CD4-positive, alpha-beta T cell treated with Interleukin-4 for 1 hour (primary cell): ENCODE measurements around the gene CYTH3.
"Not testable (repeated sequence)": the region's sequence is repeated elsewhere in the genome, so short reads cannot be mapped to it uniquely, and the experiment has no call there.

Experiments used
- DNase-seq, 2 donors: peaks; one replicate each; pipeline ENCODE4 v3.0.0-alpha.2; 2020 to 2022

CYTH3 gene

GRCh38 chr7:6163402-6163801 is 109.0 kb downstream of the CYTH3 start:
- DNase-seq: no peak

- DNase-seq: no peak
Observed at GRCh38 chr7:6162650-6163366, 109.6 kb downstream of the CYTH3 start.

GRCh38 chr7:6162331-6162620 is 110.1 kb downstream of the CYTH3 start:
- no peak for DNase-seq

- DNase-seq: no peak
Observed at GRCh38 chr7:6161463-6162330, 110.7 kb downstream of the CYTH3 start.

- peak in 1 of 2 donors; percentile 6 for DNase-seq
Observed at GRCh38 chr7:6160191-6160623, 112.2 kb downstream of the CYTH3 start.

- no peak for DNase-seq
Observed at GRCh38 chr7:6159524-6160031, 112.8 kb downstream of the CYTH3 start.

GRCh38 chr7:6159097-6159483 is 113.3 kb downstream of the CYTH3 start:
- no peak for DNase-seq

GRCh38 chr7:6158424-6159096 is 113.9 kb downstream of the CYTH3 start:
- no peak for DNase-seq

- no peak for DNase-seq
Observed at GRCh38 chr7:6157685-6158423, 114.6 kb downstream of the CYTH3 start.

GRCh38 chr7:6156734-6157133 is 115.7 kb downstream of the CYTH3 start:
- DNase-seq: no peak

- no peak for DNase-seq
Observed at GRCh38 chr7:6155596-6155995, 116.8 kb downstream of the CYTH3 start.

GRCh38 chr7:6154542-6155404 is 117.7 kb downstream of the CYTH3 start:
- no peak for DNase-seq

GRCh38 chr7:6153646-6154541 is 118.5 kb downstream of the CYTH3 start:
- DNase-seq: no peak

- DNase-seq: no peak
Observed at GRCh38 chr7:6151994-6152735, 120.3 kb downstream of the CYTH3 start.

- not testable (repeated sequence) for DNase-seq
Observed at GRCh38 chr7:6151527-6151926, 120.9 kb downstream of the CYTH3 start.

- DNase-seq: no peak
Observed at GRCh38 chr7:6149996-6150395, 122.4 kb downstream of the CYTH3 start.

GRCh38 chr7:6148724-6149360 is 123.6 kb downstream of the CYTH3 start:
- no peak for DNase-seq

GRCh38 chr7:6147627-6148026 is 124.8 kb downstream of the CYTH3 start:
- no peak for DNase-seq

- no peak for DNase-seq
Observed at GRCh38 chr7:6146666-6147065, 125.8 kb downstream of the CYTH3 start.

- no peak for DNase-seq
Observed at GRCh38 chr7:6143997-6144396, 128.4 kb downstream of the CYTH3 start.
